ENCODE results near the gene PHACTR1.

Gene PHACTR1

GRCh38 chr6:13071550-13072345 is 355.2 kb downstream of the PHACTR1 start:
- no peak for FAIRE-seq
- no peak for DNase-seq (ENCODE audit: insufficient read length, low spot score)
- TF ChIP-seq POLR2A (IDR thresholded peaks at IDR 0.05; ENCODE audit: low read depth, low read length) = no peak

- no peak for TF ChIP-seq POLR2A (IDR thresholded peaks at IDR 0.05; ENCODE audit: low read depth, low read length)
- FAIRE-seq = no peak
- no peak for DNase-seq (ENCODE audit: insufficient read length, low spot score)
Measured at GRCh38 chr6:13072686-13073347, 356.2 kb downstream of the PHACTR1 start.

- FAIRE-seq (no peak), DNase-seq (ENCODE audit: insufficient read length, low spot score) (no peak)
- no peak for TF ChIP-seq POLR2A (IDR thresholded peaks at IDR 0.05; ENCODE audit: low read depth, low read length)
Measured at GRCh38 chr6:13074415-13075140, 358.0 kb downstream of the PHACTR1 start.

GRCh38 chr6:13075141-13075845 is 358.7 kb downstream of the PHACTR1 start:
- FAIRE-seq = no peak
- no peak for TF ChIP-seq POLR2A (IDR thresholded peaks at IDR 0.05; ENCODE audit: low read depth, low read length)
- DNase-seq (ENCODE audit: insufficient read length, low spot score) = no peak

GRCh38 chr6:13076575-13076974 is 360.0 kb downstream of the PHACTR1 start:
- no peak for DNase-seq (ENCODE audit: insufficient read length, low spot score)
- no peak for TF ChIP-seq POLR2A (IDR thresholded peaks at IDR 0.05; ENCODE audit: low read depth, low read length)
- FAIRE-seq = no peak

GRCh38 chr6:13077117-13077516 is 360.6 kb downstream of the PHACTR1 start:
- DNase-seq (ENCODE audit: insufficient read length, low spot score) = no peak
- no peak for TF ChIP-seq POLR2A (IDR thresholded peaks at IDR 0.05; ENCODE audit: low read depth, low read length)
- no peak for FAIRE-seq

- no peak for DNase-seq (ENCODE audit: insufficient read length, low spot score)
- no peak for TF ChIP-seq POLR2A (IDR thresholded peaks at IDR 0.05; ENCODE audit: low read depth, low read length)
- no peak for FAIRE-seq
Measured at GRCh38 chr6:13079096-13079723, 362.6 kb downstream of the PHACTR1 start.

GRCh38 chr6:13080462-13081188 is 364.1 kb downstream of the PHACTR1 start:
- no peak for FAIRE-seq
- no peak for DNase-seq (ENCODE audit: insufficient read length, low spot score)
- TF ChIP-seq POLR2A (IDR thresholded peaks at IDR 0.05; ENCODE audit: low read depth, low read length) = no peak

- DNase-seq (ENCODE audit: insufficient read length, low spot score) (no peak), FAIRE-seq (no peak)
- TF ChIP-seq POLR2A (IDR thresholded peaks at IDR 0.05; ENCODE audit: low read depth, low read length) = no peak
Measured at GRCh38 chr6:13081189-13081563, 364.6 kb downstream of the PHACTR1 start.

GRCh38 chr6:13089296-13089994 is 372.9 kb downstream of the PHACTR1 start:
- FAIRE-seq (no peak), DNase-seq (ENCODE audit: insufficient read length, low spot score) (no peak)
- no peak for TF ChIP-seq POLR2A (IDR thresholded peaks at IDR 0.05; ENCODE audit: low read depth, low read length)

- DNase-seq (ENCODE audit: insufficient read length, low spot score) = no peak
- no peak for TF ChIP-seq POLR2A (IDR thresholded peaks at IDR 0.05; ENCODE audit: low read depth, low read length)
- FAIRE-seq = no peak
Measured at GRCh38 chr6:13091192-13091591, 374.6 kb downstream of the PHACTR1 start.

- DNase-seq (ENCODE audit: insufficient read length, low spot score) = no peak
- TF ChIP-seq POLR2A (IDR thresholded peaks at IDR 0.05; ENCODE audit: low read depth, low read length) = no peak
- FAIRE-seq = no peak
Measured at GRCh38 chr6:13094781-13095425, 378.3 kb downstream of the PHACTR1 start.
